Suprapubic skin (tissue), 4 donors: Measurements from ENCODE around the gene NCOA4. TPM values are rescaled to one million over a fixed set of nuclear protein-coding genes. Genes with fewer than 3 reads are reported as not detected.

Source experiments
- DNase-seq, 2 donors: peaks; one replicate each; pipeline ENCODE4 v3.0.0-alpha.2; 2019; ENCODE audit warnings: low spot score in 2 of 2
- H3K27ac ChIP-seq: fragments of 200-600 bp; sonication (generic); one replicate; pipeline ENCODE4 v1.5.1; 2019
- H3K27me3 ChIP-seq: fragments of 200-600 bp; sonication (generic); one replicate; pipeline ENCODE4 v1.5.1; 2019
- H3K36me3 ChIP-seq: fragments of 200-600 bp; sonication (generic); one replicate; pipeline ENCODE4 v1.5.1; 2019
- H3K4me1 ChIP-seq: fragments of 200-600 bp; sonication (generic); one replicate; pipeline ENCODE4 v1.5.1; 2019
- H3K4me3 ChIP-seq: fragments of 200-600 bp; sonication (generic); one replicate; pipeline ENCODE4 v1.5.1; 2019; ENCODE audit warnings: mild to moderate bottlenecking
- H3K9me3 ChIP-seq: fragments of 200-600 bp; sonication (generic); one replicate; pipeline ENCODE4 v1.5.1; 2019
- EP300 ChIP-seq: sonication (generic); formaldehyde crosslinking; IDR thresholded peaks from one replicate; pipeline ENCODE4 v1.6.1; 2017; ENCODE audit warnings: antibody characterized with exemption
- POLR2A ChIP-seq, 2 donors: fragments of 450-650 bp; IDR thresholded peaks; one replicate each; pipeline ENCODE4 v1.6.1; 2017; ENCODE audit warnings: antibody characterized with exemption in 2 of 2, mild to moderate bottlenecking in 2 of 2, moderate library complexity in 2 of 2
- POLR2AphosphoS5 ChIP-seq, 3 donors: sonication (generic); formaldehyde crosslinking; IDR thresholded peaks; one replicate each; pipeline ENCODE4 v1.6.1; 2017; ENCODE audit warnings: antibody characterized with exemption in 3 of 3
- WGBS: methylation state at CpG from one replicate; pipeline ENCODE4 v1.1.5; 2018; 5-methylcytosine and 5-hydroxymethylcytosine counted together
- total RNA-seq, 4 donors: library from RNA; depleted of rRNA; stranded (reverse); fragments of >200 nt; gene quantifications; one replicate each; pipeline ENCODE4 v1.1.0, GENCODE V29; 2016
- TF ChIP-seq, protein P1 (sequence below), 2 donors: fragments of 200-600 bp in 1 of 2; fragments of 450-650 bp in 1 of 2; sonication (generic) in 1 of 2; IDR thresholded peaks; one replicate each; pipeline ENCODE4 v1.5.1; 2016 to 2019; ENCODE audit warnings: antibody characterized with exemption in 2 of 2, mild to moderate bottlenecking in 1 of 2, moderate library complexity in 1 of 2

Gene NCOA4
- total RNA-seq, 4 donors from 2014 or later, result 117 to 170 (median 151) TPM

DNA sequence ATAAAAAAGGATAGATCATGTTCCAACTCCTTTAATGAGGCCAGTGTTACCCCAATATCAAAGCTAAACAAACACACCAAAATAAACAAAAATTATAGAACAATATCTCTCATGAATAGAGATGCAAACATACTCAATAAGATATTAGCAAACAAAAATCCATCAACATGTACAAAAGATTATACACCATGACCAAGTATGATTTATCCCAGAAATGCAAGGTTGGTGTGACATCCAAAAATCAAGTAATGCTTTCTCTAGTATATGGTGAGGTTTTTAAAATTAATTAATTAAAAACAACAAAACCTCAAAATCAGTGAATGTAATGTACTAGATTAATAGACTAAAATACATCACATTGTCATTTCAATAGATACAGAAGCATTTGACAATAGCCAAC is 26.6 kb upstream of the NCOA4 start:
- no peaks in the 10 kb centered on the region for H3K9me3 ChIP-seq
- peaks cover 6% of the 10 kb centered on the region for H3K4me1 ChIP-seq
- H3K4me3 ChIP-seq, result no peak overlapping the region
- H3K27me3 ChIP-seq, result no peaks in the 10 kb centered on the region
- no peak for DNase-seq
- TF ChIP-seq POLR2AphosphoS5 (IDR thresholded peaks at IDR 0.05) (no peak), POLR2A (IDR thresholded peaks at IDR 0.05) (no peak), EP300 (no peak)
- TF ChIP-seq, protein P1, sequence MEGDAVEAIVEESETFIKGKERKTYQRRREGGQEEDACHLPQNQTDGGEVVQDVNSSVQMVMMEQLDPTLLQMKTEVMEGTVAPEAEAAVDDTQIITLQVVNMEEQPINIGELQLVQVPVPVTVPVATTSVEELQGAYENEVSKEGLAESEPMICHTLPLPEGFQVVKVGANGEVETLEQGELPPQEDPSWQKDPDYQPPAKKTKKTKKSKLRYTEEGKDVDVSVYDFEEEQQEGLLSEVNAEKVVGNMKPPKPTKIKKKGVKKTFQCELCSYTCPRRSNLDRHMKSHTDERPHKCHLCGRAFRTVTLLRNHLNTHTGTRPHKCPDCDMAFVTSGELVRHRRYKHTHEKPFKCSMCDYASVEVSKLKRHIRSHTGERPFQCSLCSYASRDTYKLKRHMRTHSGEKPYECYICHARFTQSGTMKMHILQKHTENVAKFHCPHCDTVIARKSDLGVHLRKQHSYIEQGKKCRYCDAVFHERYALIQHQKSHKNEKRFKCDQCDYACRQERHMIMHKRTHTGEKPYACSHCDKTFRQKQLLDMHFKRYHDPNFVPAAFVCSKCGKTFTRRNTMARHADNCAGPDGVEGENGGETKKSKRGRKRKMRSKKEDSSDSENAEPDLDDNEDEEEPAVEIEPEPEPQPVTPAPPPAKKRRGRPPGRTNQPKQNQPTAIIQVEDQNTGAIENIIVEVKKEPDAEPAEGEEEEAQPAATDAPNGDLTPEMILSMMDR (IDR thresholded peaks at IDR 0.05), result no peak
- H3K36me3 ChIP-seq, result no peaks in the 10 kb centered on the region
- H3K27ac ChIP-seq, result no peak overlapping the region

DNA sequence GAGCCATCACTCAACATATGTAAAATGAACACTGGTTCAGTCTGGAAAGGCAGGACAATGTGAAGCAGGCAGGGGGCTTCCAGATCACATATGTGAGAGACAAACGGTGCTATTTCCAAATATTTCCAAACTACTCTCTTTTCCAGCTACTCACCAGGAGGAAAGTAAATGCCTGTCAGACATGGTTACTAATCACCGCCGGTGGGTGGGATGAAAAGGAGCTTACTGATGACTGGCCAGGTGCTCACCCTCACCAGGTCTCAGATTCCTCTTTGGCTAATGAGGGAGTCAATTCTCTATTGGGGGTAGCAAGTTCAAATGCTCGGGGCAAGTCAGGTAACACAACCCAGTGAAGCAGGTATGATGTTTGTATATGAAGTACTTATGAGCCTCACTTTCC is 25.3 kb upstream of the NCOA4 start:
- Histone ChIP-seq H3K27me3 (no peaks in the 10 kb centered on the region), H3K4me1 (peaks cover 6% of the 10 kb centered on the region), H3K36me3 (no peaks in the 10 kb centered on the region), H3K27ac (no peak overlapping the region), H3K9me3 (no peaks in the 10 kb centered on the region), H3K4me3 (no peak overlapping the region)
- TF ChIP-seq POLR2A (IDR thresholded peaks at IDR 0.05) (no peak), POLR2AphosphoS5 (IDR thresholded peaks at IDR 0.05) (no peak), EP300 (no peak)
- TF ChIP-seq, protein P1 (IDR thresholded peaks at IDR 0.05), result no peak
- DNase-seq, result no peak
- 80% methylated on average over 4 of the region's 4 CpGs for WGBS

DNA sequence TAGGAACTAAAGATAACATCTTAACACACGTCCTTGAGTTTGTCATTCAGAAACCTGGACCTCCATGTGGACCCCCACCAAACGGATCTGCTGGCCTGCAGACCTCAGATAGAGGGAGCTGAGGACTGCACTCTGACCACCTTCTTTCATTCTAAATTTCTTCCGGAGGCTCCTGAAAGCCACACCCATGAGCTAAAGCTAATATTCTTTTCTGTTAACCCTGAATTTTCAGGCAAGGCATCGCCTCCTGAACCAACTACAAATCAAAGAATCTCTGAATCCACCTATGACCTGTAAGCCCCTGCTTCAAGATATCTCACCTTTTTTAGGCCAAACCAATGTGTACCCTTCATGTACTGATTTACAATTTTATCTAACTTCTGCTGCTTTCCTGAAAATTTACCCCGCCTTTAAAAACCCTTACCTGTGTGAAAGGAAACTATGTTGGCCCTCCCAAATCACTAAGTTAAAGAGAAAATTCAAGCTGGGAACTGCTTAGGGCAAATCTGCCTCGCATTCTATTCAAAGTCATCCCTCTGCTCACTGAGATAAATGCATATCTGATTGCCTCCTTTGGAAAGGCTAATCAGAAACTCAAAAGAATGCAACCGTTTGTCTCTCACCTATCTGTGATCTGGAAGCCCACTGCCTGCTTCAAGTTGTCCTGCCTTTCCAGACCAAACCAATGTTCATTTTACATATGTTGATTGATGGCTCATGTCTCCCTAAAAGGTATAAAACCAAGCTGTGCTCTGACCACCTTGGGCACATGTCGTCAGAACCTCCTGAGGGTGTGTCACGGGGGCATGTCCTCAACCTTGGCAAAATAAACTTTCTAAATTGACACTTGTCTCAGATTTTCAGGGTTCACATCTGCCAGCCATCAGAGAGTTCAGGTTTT is 23.4 kb upstream of the NCOA4 start:
- H3K27ac ChIP-seq, result no peak overlapping the region
- no peak for DNase-seq
- H3K4me3 ChIP-seq, result no peak overlapping the region
- WGBS, result 56% methylated on average over 9 of the region's 9 CpGs
- H3K4me1 ChIP-seq, result peaks cover 6% of the 10 kb centered on the region
- H3K9me3 ChIP-seq, result no peaks in the 10 kb centered on the region
- H3K27me3 ChIP-seq, result no peaks in the 10 kb centered on the region
- TF ChIP-seq EP300 (no peak), POLR2A (IDR thresholded peaks at IDR 0.05) (no peak), POLR2AphosphoS5 (IDR thresholded peaks at IDR 0.05) (no peak)
- TF ChIP-seq, protein P1 (IDR thresholded peaks at IDR 0.05), result no peak
- no peaks in the 10 kb centered on the region for H3K36me3 ChIP-seq

DNA sequence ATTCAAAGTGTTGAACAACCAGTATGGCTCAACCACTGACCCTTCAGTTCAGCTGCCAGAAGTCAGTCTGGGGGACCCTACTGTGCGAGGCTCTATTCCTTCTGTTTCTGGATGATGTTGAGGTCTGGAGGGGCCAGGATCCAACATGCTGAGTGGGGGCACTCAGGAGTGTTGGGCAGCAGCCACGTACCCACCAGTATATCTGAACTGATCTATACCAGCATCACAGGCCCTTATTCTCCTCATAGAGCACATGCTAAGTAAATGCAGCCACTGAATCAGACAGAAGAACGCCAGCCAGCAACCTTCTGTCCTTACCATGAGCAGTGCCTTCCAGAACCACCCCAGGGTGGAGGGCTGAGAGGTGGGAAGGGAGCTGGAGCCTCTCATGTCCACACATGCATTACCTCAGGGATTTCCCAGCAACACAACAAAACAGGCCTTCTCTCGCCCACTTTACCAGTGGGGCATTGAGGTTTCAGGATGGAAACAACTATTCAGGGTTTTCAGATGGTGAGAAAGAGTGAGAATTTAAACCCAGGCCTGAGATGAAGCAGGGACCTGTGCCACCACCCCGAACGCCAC is 22.5 kb upstream of the NCOA4 start:
- H3K36me3 ChIP-seq, result no peaks in the 10 kb centered on the region
- TF ChIP-seq, protein P1 (IDR thresholded peaks at IDR 0.05), result no peak
- no peak for TF ChIP-seq EP300
- no peak for TF ChIP-seq POLR2A (IDR thresholded peaks at IDR 0.05)
- TF ChIP-seq POLR2AphosphoS5 (IDR thresholded peaks at IDR 0.05), result no peak
- H3K27ac ChIP-seq, result no peak overlapping the region
- no peak for DNase-seq
- WGBS, result 65% methylated on average over 6 of the region's 6 CpGs
- H3K4me1 ChIP-seq, result peaks cover 6% of the 10 kb centered on the region
- no peak overlapping the region for H3K4me3 ChIP-seq
- H3K27me3 ChIP-seq, result no peaks in the 10 kb centered on the region
- no peaks in the 10 kb centered on the region for H3K9me3 ChIP-seq

DNA sequence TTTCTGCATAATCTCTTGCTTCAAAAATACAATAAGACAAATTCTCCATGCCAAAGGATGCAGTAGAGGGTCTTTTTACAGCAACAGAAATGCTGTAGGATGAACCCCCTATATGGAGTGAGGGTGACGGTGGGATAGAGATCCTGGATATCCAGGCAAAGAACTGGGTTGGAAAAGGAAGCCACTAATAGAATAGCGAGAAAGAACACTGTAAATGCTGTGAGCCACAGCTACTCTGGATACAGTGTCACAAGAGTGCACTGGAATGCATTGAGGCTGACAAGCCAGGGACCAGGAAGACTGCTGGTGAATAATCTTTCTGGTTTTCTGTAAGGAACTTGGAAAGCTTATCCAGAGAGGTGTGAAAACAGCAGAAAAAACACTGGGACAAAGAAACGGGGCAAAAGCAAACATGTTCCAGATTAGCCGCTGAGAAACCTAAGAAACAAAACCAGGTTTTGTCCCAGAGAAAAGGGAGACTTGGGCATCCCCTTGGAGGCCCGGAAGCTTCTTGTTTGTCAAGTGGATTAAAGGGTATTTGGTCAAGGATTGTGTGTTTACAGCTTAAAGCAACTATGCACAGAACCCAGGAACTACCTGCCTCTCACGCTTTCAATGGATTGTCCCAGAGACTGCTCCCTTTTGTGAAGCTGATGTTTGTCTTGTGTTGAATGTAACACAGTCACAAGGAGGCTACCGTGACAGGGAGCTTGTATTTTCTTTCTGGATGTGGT is 21.8 kb upstream of the NCOA4 start:
- no peak overlapping the region for H3K4me3 ChIP-seq
- H3K27me3 ChIP-seq, result no peaks in the 10 kb centered on the region
- H3K4me1 ChIP-seq, result peaks cover 6% of the 10 kb centered on the region
- no peaks in the 10 kb centered on the region for H3K36me3 ChIP-seq
- H3K27ac ChIP-seq, result no peak overlapping the region
- TF ChIP-seq EP300 (no peak), POLR2A (IDR thresholded peaks at IDR 0.05) (no peak), POLR2AphosphoS5 (IDR thresholded peaks at IDR 0.05) (no peak)
- TF ChIP-seq, protein P1 (IDR thresholded peaks at IDR 0.05), result no peak
- WGBS, result 71% methylated on average over 6 of the region's 7 CpGs
- no peak for DNase-seq
- H3K9me3 ChIP-seq, result no peaks in the 10 kb centered on the region
